Activated B cell treated with CpG ODN at 0.5 μM for 24 hours (primary cell): Measurements from ENCODE around the gene B4GALNT3. TPM values are rescaled to one million over a fixed set of nuclear protein-coding genes. Genes with fewer than 3 reads are reported as not detected.

Experiments
- ATAC-seq: fragments of 200-7000 bp; cut with Tn5 transposase; one replicate; pipeline ENCODE4 v1.10.0; 2021; ENCODE audit warnings: low read depth, mild to moderate bottlenecking, moderate library complexity
- CTCF ChIA-PET: fragments of 350-600 bp; sonication (Branson Sonifier 250); formaldehyde crosslinking; loops from one replicate; lab custom pipeline; 2021; ENCODE audit warnings: antibody characterized with exemption; lab: Charles Lee
- POLR2A ChIA-PET: fragments of 350-600 bp; sonication (Branson Sonifier 250); formaldehyde crosslinking; loops from one replicate; lab custom pipeline; 2021; ENCODE audit warnings: antibody characterized with exemption; lab: Charles Lee
- DNase-seq: peaks from one replicate; pipeline ENCODE4 v3.0.0; 2022
- H3K27ac Mint-ChIP-seq: one replicate; pipeline ENCODE4 v1.8.0; 2020; ENCODE audit warnings: mixed read lengths
- H3K27me3 Mint-ChIP-seq: one replicate; pipeline ENCODE4 v1.8.0; 2021; ENCODE audit warnings: mixed read lengths
- H3K36me3 Mint-ChIP-seq: one replicate; pipeline ENCODE4 v1.8.0; 2021; ENCODE audit warnings: low read depth, mixed read lengths
- H3K4me1 Mint-ChIP-seq: one replicate; pipeline ENCODE4 v1.8.0; 2021; ENCODE audit warnings: mixed read lengths
- H3K4me3 Mint-ChIP-seq: one replicate; pipeline ENCODE4 v1.8.0; 2020; ENCODE audit warnings: mild to moderate bottlenecking, mixed read lengths
- H3K9me3 Mint-ChIP-seq: one replicate; pipeline ENCODE4 v1.8.0; 2020; ENCODE audit warnings: mixed read lengths
- intact Hi-C: fragments of 100-400 bp; cut with micrococcal nuclease; formaldehyde crosslinking; loops from one replicate; pipeline ENCODE4 v1.15.1; 2024
- total RNA-seq: library from RNA; stranded (reverse); gene quantifications from 2 replicates; pipeline ENCODE4 v1.2.3, GENCODE V29; 2022
- TF ChIP-seq, protein P1 (sequence below): fragments of 200-600 bp; IDR thresholded peaks from one replicate; pipeline ENCODE4 v1.8.0; 2022; ENCODE audit warnings: antibody characterized with exemption, mild to moderate bottlenecking

Gene B4GALNT3
- total RNA-seq, 1 donor from 2014 or later: not detected

- DNase-seq: no peak
- peaks cover 2% of the 10 kb centered on the region for H3K9me3 Mint-ChIP-seq
- H3K4me3 Mint-ChIP-seq: no peak overlapping the region
- intact Hi-C loops: no loop called here
- no peak for ATAC-seq
- POLR2A ChIA-PET: no interaction called here
- H3K36me3 Mint-ChIP-seq: no peaks in the 10 kb centered on the region
- H3K4me1 Mint-ChIP-seq: peaks cover 21% of the 10 kb centered on the region
- H3K27me3 Mint-ChIP-seq: no peaks in the 10 kb centered on the region
- H3K27ac Mint-ChIP-seq: no peak overlapping the region
- CTCF ChIA-PET: interaction anchor here (0.6 kb wide), 1 partner anchor 231 kb away, joined by 4 read pairs; no protein-coding TSS in a partner anchor
- TF ChIP-seq, protein P1, sequence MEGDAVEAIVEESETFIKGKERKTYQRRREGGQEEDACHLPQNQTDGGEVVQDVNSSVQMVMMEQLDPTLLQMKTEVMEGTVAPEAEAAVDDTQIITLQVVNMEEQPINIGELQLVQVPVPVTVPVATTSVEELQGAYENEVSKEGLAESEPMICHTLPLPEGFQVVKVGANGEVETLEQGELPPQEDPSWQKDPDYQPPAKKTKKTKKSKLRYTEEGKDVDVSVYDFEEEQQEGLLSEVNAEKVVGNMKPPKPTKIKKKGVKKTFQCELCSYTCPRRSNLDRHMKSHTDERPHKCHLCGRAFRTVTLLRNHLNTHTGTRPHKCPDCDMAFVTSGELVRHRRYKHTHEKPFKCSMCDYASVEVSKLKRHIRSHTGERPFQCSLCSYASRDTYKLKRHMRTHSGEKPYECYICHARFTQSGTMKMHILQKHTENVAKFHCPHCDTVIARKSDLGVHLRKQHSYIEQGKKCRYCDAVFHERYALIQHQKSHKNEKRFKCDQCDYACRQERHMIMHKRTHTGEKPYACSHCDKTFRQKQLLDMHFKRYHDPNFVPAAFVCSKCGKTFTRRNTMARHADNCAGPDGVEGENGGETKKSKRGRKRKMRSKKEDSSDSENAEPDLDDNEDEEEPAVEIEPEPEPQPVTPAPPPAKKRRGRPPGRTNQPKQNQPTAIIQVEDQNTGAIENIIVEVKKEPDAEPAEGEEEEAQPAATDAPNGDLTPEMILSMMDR: no peak
These were observed 133.9 kb downstream of the B4GALNT3 start for GRCh38 chr12:593396-594270.

- Mint-ChIP-seq H3K27ac (no peak overlapping the region), H3K4me3 (no peak overlapping the region), H3K4me1 (peaks cover 11% of the 10 kb centered on the region), H3K9me3 (no peaks in the 10 kb centered on the region), H3K36me3 (no peaks in the 10 kb centered on the region), H3K27me3 (no peaks in the 10 kb centered on the region)
- CTCF ChIA-PET: no interaction called here
- TF ChIP-seq, protein P1: no peak
- DNase-seq: no peak
- POLR2A ChIA-PET: no interaction called here
- intact Hi-C loops: no loop called here
- no peak for ATAC-seq
These were observed 138.3 kb downstream of the B4GALNT3 start for GRCh38 chr12:597926-598568.

- H3K9me3 Mint-ChIP-seq: no peaks in the 10 kb centered on the region
- H3K4me3 Mint-ChIP-seq: no peak overlapping the region
- H3K27ac Mint-ChIP-seq: no peak overlapping the region
- ATAC-seq: no peak
- no peaks in the 10 kb centered on the region for H3K27me3 Mint-ChIP-seq
- TF ChIP-seq, protein P1: no peak
- no peaks in the 10 kb centered on the region for H3K36me3 Mint-ChIP-seq
- DNase-seq: no peak
- POLR2A ChIA-PET: no interaction called here
- intact Hi-C loops: no loop called here
- no peaks in the 10 kb centered on the region for H3K4me1 Mint-ChIP-seq
- CTCF ChIA-PET: interaction anchor here (1.4 kb wide), 1 partner anchor 24 kb away, joined by 3 read pairs; no protein-coding TSS in a partner anchor
These were observed 140.0 kb downstream of the B4GALNT3 start for GRCh38 chr12:599756-600155.

GRCh38 chr12:601976-602699 lies 142.4 kb downstream of the B4GALNT3 start:
- no peak overlapping the region for H3K4me3 Mint-ChIP-seq
- H3K9me3 Mint-ChIP-seq: no peaks in the 10 kb centered on the region
- ATAC-seq (no peak), DNase-seq (no peak)
- ChIA-PET POLR2A (no interaction called here), CTCF (interaction anchor here (1.2 to 1.4 kb wide), 2 partner anchors 10 to 33 kb away, joined by 3 read pairs; no protein-coding TSS in a partner anchor)
- intact Hi-C loops: no loop called here
- no peak overlapping the region for H3K27ac Mint-ChIP-seq
- H3K4me1 Mint-ChIP-seq: no peaks in the 10 kb centered on the region
- no peaks in the 10 kb centered on the region for H3K27me3 Mint-ChIP-seq
- no peaks in the 10 kb centered on the region for H3K36me3 Mint-ChIP-seq
- TF ChIP-seq, protein P1: no peak
